ENCODE results near the gene SLC41A1. TPM values are rescaled to one million over a fixed set of nuclear protein-coding genes. Genes with fewer than 3 reads are reported as not detected.

Gene SLC41A1
- total and polyA plus RNA-seq, 9 of the 15 experiments (the other 6 are each of a cell fraction or from before 2014, with no cell fraction given) = 4.1 to 29.3 (median 11.4) TPM

- no peak for TF ChIP-seq BRF2 (IDR thresholded peaks at IDR 0.05; ENCODE audit: borderline replicate concordance, insufficient read depth, insufficient read length)
- TF ChIP-seq ZMIZ1 (IDR thresholded peaks at IDR 0.05; ENCODE audit: low read depth in 2 of 2, low read length in 2 of 2) = no peak
- 0 out of 2 replicates have a peak, but pooled peaks have one; percentile 2 for TF ChIP-seq ZBED1 (IDR thresholded peaks at IDR 0.05)
- TF ChIP-seq RNF219 (CRISPR knock-in tag; IDR thresholded peaks at IDR 0.05) = no peak
- no peak for TF ChIP-seq PHB2 (IDR thresholded peaks at IDR 0.05; ENCODE audit: low read depth)
- no peak for TF ChIP-seq HSF4 (CRISPR knock-in tag; IDR thresholded peaks at IDR 0.05; ENCODE audit: borderline replicate concordance)
- peak; percentile 37; the same call in 1 of the 2 replicates for TF ChIP-seq SPI1 (IDR thresholded peaks at IDR 0.05; ENCODE audit: borderline replicate concordance, low read depth, low read length)
- peak; percentile 42; the same call in 1 of the 2 replicates for TF ChIP-seq LARP7 (IDR thresholded peaks at IDR 0.05)
- TF ChIP-seq ZBTB17 (CRISPR knock-in tag; IDR thresholded peaks at IDR 0.05) = no peak
- TF ChIP-seq RREB1 (CRISPR knock-in tag; IDR thresholded peaks at IDR 0.05) = no peak
- TF ChIP-seq PURB (CRISPR knock-in tag; IDR thresholded peaks at IDR 0.05; ENCODE audit: low read depth) = no peak
- TF ChIP-seq ATF2 (CRISPR knock-in tag; IDR thresholded peaks at IDR 0.05) = no peak
- TF ChIP-seq CEBPB (tag; IDR thresholded peaks at IDR 0.05) = no peak
- TF ChIP-seq ZNF445 (CRISPR knock-in tag; IDR thresholded peaks at IDR 0.05; ENCODE audit: low read depth) = no peak
- TF ChIP-seq LEF1 (IDR thresholded peaks at IDR 0.05) = no peak
These were observed 709 bp upstream of the SLC41A1 start (continued) for GRCh38 chr1:205813755-205814058.

Measured in K562 (cell line).